Dendritic cell treated with granulocyte-macrophage colony-stimulating factor and Interleukin-4, amounts not matched to agents 40 ng/mL and 50 ng/mL, for 4 days (primary cell): ENCODE data around the gene AK5.

Source experiments
- H3K27ac Mint-ChIP-seq: one replicate; pipeline ENCODE4 v1.8.0; 2022; ENCODE audit warnings: mild to moderate bottlenecking, mixed read lengths
- H3K27me3 Mint-ChIP-seq: one replicate; pipeline ENCODE4 v1.8.0; 2022; ENCODE audit warnings: mild to moderate bottlenecking, mixed read lengths
- H3K36me3 Mint-ChIP-seq: one replicate; pipeline ENCODE4 v1.8.0; 2022; ENCODE audit warnings: low read depth, mixed read lengths
- H3K4me1 Mint-ChIP-seq: one replicate; pipeline ENCODE4 v1.8.0; 2022; ENCODE audit warnings: low read depth, mixed read lengths
- H3K4me3 Mint-ChIP-seq: one replicate; pipeline ENCODE4 v1.8.0; 2022; ENCODE audit warnings: mild to moderate bottlenecking, moderate library complexity, mixed read lengths
- H3K9me3 Mint-ChIP-seq: one replicate; pipeline ENCODE4 v1.8.0; 2022; ENCODE audit warnings: mixed read lengths
- intact Hi-C: fragments of 100-400 bp; cut with micrococcal nuclease; formaldehyde crosslinking; loops from one replicate; pipeline ENCODE4 v1.15.0; 2022

The AK5 gene

GRCh38 chr1:77275194-77275593 lies 6.6 kb upstream of the AK5 start:
- no peak overlapping the region for H3K27ac Mint-ChIP-seq
- H3K4me3 Mint-ChIP-seq = no peak overlapping the region
- intact Hi-C loops = no loop called here
- H3K4me1 Mint-ChIP-seq = peaks cover 30% of the 10 kb centered on the region
- no peaks in the 10 kb centered on the region for H3K36me3 Mint-ChIP-seq
- H3K9me3 Mint-ChIP-seq = no peaks in the 10 kb centered on the region
- H3K27me3 Mint-ChIP-seq = peaks cover 55% of the 10 kb centered on the region

GRCh38 chr1:77276941-77277340 lies 4.9 kb upstream of the AK5 start:
- intact Hi-C loops = no loop called here
- Mint-ChIP-seq H3K36me3 (no peaks in the 10 kb centered on the region), H3K27me3 (peaks cover 69% of the 10 kb centered on the region), H3K9me3 (no peaks in the 10 kb centered on the region), H3K4me1 (peaks cover 23% of the 10 kb centered on the region), H3K27ac (no peak overlapping the region), H3K4me3 (no peak overlapping the region)

- Mint-ChIP-seq H3K4me1 (peaks cover 23% of the 10 kb centered on the region), H3K4me3 (no peak overlapping the region), H3K27ac (no peak overlapping the region), H3K36me3 (no peaks in the 10 kb centered on the region), H3K9me3 (no peaks in the 10 kb centered on the region), H3K27me3 (peaks cover 81% of the 10 kb centered on the region)
- intact Hi-C loops = loop anchor here (5.0 to 10.0 kb wide), 2 partner anchors 137 to 255 kb away; no protein-coding TSS in a partner anchor
Measured at GRCh38 chr1:77279929-77280328, 1.9 kb upstream of the AK5 start.

GRCh38 chr1:77280962-77281361 lies 857 bp upstream of the AK5 start:
- intact Hi-C loops = loop anchor here (5.0 to 10.0 kb wide), 2 partner anchors 136 to 254 kb away; no protein-coding TSS in a partner anchor
- Mint-ChIP-seq H3K4me3 (no peak overlapping the region), H3K9me3 (no peaks in the 10 kb centered on the region), H3K4me1 (peaks cover 23% of the 10 kb centered on the region), H3K36me3 (no peaks in the 10 kb centered on the region), H3K27ac (no peak overlapping the region), H3K27me3 (peaks cover 76% of the 10 kb centered on the region)

- Mint-ChIP-seq H3K27me3 (peaks cover 75% of the 10 kb centered on the region), H3K36me3 (no peaks in the 10 kb centered on the region), H3K27ac (no peak overlapping the region), H3K4me1 (peaks cover 24% of the 10 kb centered on the region), H3K4me3 (peak overlapping the region; percentile 72), H3K9me3 (no peaks in the 10 kb centered on the region)
- intact Hi-C loops = loop anchor here (5.0 to 10.0 kb wide), 2 partner anchors 135 to 252 kb away; no protein-coding TSS in a partner anchor
Measured at GRCh38 chr1:77282187-77282865, 507 bp downstream of the AK5 start.

- Mint-ChIP-seq H3K27ac (no peak overlapping the region), H3K9me3 (no peaks in the 10 kb centered on the region), H3K4me1 (peaks cover 28% of the 10 kb centered on the region), H3K36me3 (no peaks in the 10 kb centered on the region), H3K4me3 (peak overlapping the region; percentile 72), H3K27me3 (peaks cover 72% of the 10 kb centered on the region)
- intact Hi-C loops = loop anchor here (5.0 to 10.0 kb wide), 2 partner anchors 134 to 252 kb away; no protein-coding TSS in a partner anchor
Measured at GRCh38 chr1:77282866-77283539, 1.2 kb downstream of the AK5 start.

- H3K36me3 Mint-ChIP-seq = no peaks in the 10 kb centered on the region
- intact Hi-C loops = loop anchor here (5.0 to 10.0 kb wide), 2 partner anchors 133 to 251 kb away; no protein-coding TSS in a partner anchor
- H3K27ac Mint-ChIP-seq = no peak overlapping the region
- peaks cover 68% of the 10 kb centered on the region for H3K27me3 Mint-ChIP-seq
- H3K4me1 Mint-ChIP-seq = peaks cover 28% of the 10 kb centered on the region
- H3K9me3 Mint-ChIP-seq = no peaks in the 10 kb centered on the region
- H3K4me3 Mint-ChIP-seq = no peak overlapping the region
Measured at GRCh38 chr1:77283701-77284425, 2.0 kb downstream of the AK5 start.

- H3K36me3 Mint-ChIP-seq = no peaks in the 10 kb centered on the region
- H3K27ac Mint-ChIP-seq = no peak overlapping the region
- peaks cover 11% of the 10 kb centered on the region for H3K4me1 Mint-ChIP-seq
- peaks cover 37% of the 10 kb centered on the region for H3K27me3 Mint-ChIP-seq
- H3K9me3 Mint-ChIP-seq = no peaks in the 10 kb centered on the region
- intact Hi-C loops = loop anchor here (10.0 kb wide), 1 partner anchor 247 kb away; no protein-coding TSS in a partner anchor
- no peak overlapping the region for H3K4me3 Mint-ChIP-seq
Measured at GRCh38 chr1:77287535-77287934, 5.7 kb downstream of the AK5 start.

GRCh38 chr1:77288275-77288674 lies 6.5 kb downstream of the AK5 start:
- no peaks in the 10 kb centered on the region for H3K36me3 Mint-ChIP-seq
- no peak overlapping the region for H3K4me3 Mint-ChIP-seq
- intact Hi-C loops = loop anchor here (10.0 kb wide), 1 partner anchor 247 kb away; no protein-coding TSS in a partner anchor
- peaks cover 30% of the 10 kb centered on the region for H3K27me3 Mint-ChIP-seq
- H3K4me1 Mint-ChIP-seq = peaks cover 5% of the 10 kb centered on the region
- no peak overlapping the region for H3K27ac Mint-ChIP-seq
- H3K9me3 Mint-ChIP-seq = no peaks in the 10 kb centered on the region

GRCh38 chr1:77290576-77290975 lies 8.8 kb downstream of the AK5 start:
- no peak overlapping the region for H3K27ac Mint-ChIP-seq
- H3K4me1 Mint-ChIP-seq = peaks cover 5% of the 10 kb centered on the region
- no peak overlapping the region for H3K4me3 Mint-ChIP-seq
- intact Hi-C loops = no loop called here
- H3K9me3 Mint-ChIP-seq = no peaks in the 10 kb centered on the region
- peaks cover 15% of the 10 kb centered on the region for H3K27me3 Mint-ChIP-seq
- no peaks in the 10 kb centered on the region for H3K36me3 Mint-ChIP-seq

- no peaks in the 10 kb centered on the region for H3K36me3 Mint-ChIP-seq
- H3K4me1 Mint-ChIP-seq = peaks cover 2% of the 10 kb centered on the region
- no peaks in the 10 kb centered on the region for H3K9me3 Mint-ChIP-seq
- H3K27ac Mint-ChIP-seq = no peak overlapping the region
- intact Hi-C loops = no loop called here
- H3K27me3 Mint-ChIP-seq = peaks cover 5% of the 10 kb centered on the region
- H3K4me3 Mint-ChIP-seq = no peak overlapping the region
Measured at GRCh38 chr1:77292551-77292950, 10.7 kb downstream of the AK5 start.

GRCh38 chr1:77300566-77300965 lies 18.7 kb downstream of the AK5 start:
- Mint-ChIP-seq H3K9me3 (no peaks in the 10 kb centered on the region), H3K36me3 (no peaks in the 10 kb centered on the region), H3K4me3 (no peak overlapping the region), H3K27ac (no peak overlapping the region), H3K4me1 (no peaks in the 10 kb centered on the region), H3K27me3 (peaks cover 2% of the 10 kb centered on the region)
- intact Hi-C loops = no loop called here

GRCh38 chr1:77303387-77303786 lies 21.6 kb downstream of the AK5 start:
- intact Hi-C loops = no loop called here
- H3K4me3 Mint-ChIP-seq = no peak overlapping the region
- no peak overlapping the region for H3K27ac Mint-ChIP-seq
- no peaks in the 10 kb centered on the region for H3K4me1 Mint-ChIP-seq
- H3K9me3 Mint-ChIP-seq = no peaks in the 10 kb centered on the region
- H3K27me3 Mint-ChIP-seq = peaks cover 2% of the 10 kb centered on the region
- no peaks in the 10 kb centered on the region for H3K36me3 Mint-ChIP-seq
